NCI-H2196 (cell line): ENCODE data around the gene TMEM94.

Source experiments
- DNase-seq: peaks from one replicate; lab custom pipeline; 2025; ENCODE audit not compliant: unreplicated experiment; lab: John Stamatoyannopoulos, UW

TMEM94 gene

GRCh38 chr17:75524269-75524969 lies 68.0 kb downstream of the TMEM94 start:
- DNase-seq: no peak

- peak; percentile 96 for DNase-seq
Measured at GRCh38 chr17:75524970-75525805, 68.8 kb downstream of the TMEM94 start, which contains the start of gene LLGL2. Gene LLGL2 (plus strand): TSS chr17:75525697. CDS start chr17:75543427, 17,730 bp downstream.

GRCh38 chr17:75525806-75526554 lies 69.5 kb downstream of the TMEM94 start:
- DNase-seq: peak; percentile 21

- no peak for DNase-seq
Measured at GRCh38 chr17:75526555-75527270, 70.3 kb downstream of the TMEM94 start.

GRCh38 chr17:75530837-75531720 lies 74.6 kb downstream of the TMEM94 start:
- DNase-seq: no peak

- DNase-seq: no peak
Measured at GRCh38 chr17:75531721-75532072, 75.3 kb downstream of the TMEM94 start.

- DNase-seq: no peak
Measured at GRCh38 chr17:75535119-75535537, 78.7 kb downstream of the TMEM94 start.

- no peak for DNase-seq
Measured at GRCh38 chr17:75535871-75536270, 79.4 kb downstream of the TMEM94 start.

GRCh38 chr17:75536366-75536765 lies 79.9 kb downstream of the TMEM94 start:
- DNase-seq: no peak

GRCh38 chr17:75539967-75540729 lies 83.7 kb downstream of the TMEM94 start:
- DNase-seq: no peak

- no peak for DNase-seq
Measured at GRCh38 chr17:75540923-75541503, 84.6 kb downstream of the TMEM94 start.

GRCh38 chr17:75542229-75542628 lies 85.8 kb downstream of the TMEM94 start:
- DNase-seq: no peak

GRCh38 chr17:75542728-75543336 lies 86.4 kb downstream of the TMEM94 start:
- no peak for DNase-seq

GRCh38 chr17:75544250-75544649 lies 87.8 kb downstream of the TMEM94 start:
- no peak for DNase-seq

- no peak for DNase-seq
Measured at GRCh38 chr17:75546181-75546580, 89.7 kb downstream of the TMEM94 start.

- no peak for DNase-seq
Measured at GRCh38 chr17:75547091-75547490, 90.7 kb downstream of the TMEM94 start.

- DNase-seq: no peak
Measured at GRCh38 chr17:75548813-75549212, 92.4 kb downstream of the TMEM94 start.
